GM18520 (cell line): ENCODE results near the gene ROM1.
"Not testable (repeated sequence)": the region's sequence is repeated elsewhere in the genome, so short reads cannot be mapped to it uniquely, and the experiment has no call there.

Source experiments
- ATAC-seq: cut with Tn5 transposase; IDR thresholded peaks from one replicate; pipeline ENCODE4 v1.9.1; 2021; ENCODE audit not compliant: unreplicated experiment

ROM1 gene

DNA sequence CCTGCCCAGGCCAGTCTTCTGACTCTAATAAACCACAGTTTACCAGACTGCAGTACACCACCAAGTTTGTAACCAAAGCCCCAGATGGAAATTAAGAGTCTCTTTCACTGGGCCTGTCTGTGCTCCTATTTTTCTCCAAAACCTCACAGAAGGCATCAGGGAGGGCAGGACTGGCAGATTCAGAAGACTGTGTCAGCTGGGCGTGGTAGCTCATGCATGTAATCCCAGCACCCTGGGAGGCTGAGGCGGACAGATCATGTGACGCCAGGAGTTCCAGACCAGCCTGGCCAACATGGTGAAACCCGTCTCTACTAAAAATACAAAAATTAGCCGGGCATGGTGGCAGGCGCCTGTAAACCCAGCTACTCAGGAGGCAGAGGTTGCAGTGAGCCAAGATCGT lies 27.7 kb upstream of the ROM1 start:
- ATAC-seq: not testable (repeated sequence)

DNA sequence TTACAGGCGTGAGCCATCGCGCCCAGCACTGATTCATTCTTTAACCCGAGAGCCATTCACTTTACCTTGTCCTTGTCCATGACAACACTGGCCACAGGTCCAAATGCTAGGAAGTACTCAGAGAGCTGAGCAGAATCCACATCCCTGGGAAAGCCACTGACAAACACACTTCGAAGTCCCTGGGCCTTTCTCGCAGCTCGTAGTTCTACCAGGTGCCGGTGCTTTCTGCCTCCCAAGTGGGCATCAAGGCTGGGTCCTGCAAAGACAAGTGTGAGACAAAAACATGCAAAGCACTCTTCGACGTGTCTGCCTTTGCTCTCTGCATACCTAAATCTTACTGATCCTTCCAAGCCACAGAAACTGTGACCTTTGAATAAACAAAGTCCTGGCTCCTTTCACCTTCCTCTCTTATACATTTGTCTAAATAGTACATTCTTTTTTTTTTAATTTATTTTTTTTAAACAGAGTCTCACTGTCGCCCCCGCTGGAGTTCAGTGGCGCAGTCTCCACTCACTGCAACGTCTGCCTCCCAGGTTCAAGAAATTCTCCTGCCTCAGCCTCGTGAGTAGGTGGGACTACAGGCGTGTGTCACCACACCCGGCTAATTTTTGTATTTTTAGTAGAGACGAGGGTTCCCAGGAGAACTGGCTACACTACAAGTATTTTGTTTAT lies 24.0 kb upstream of the ROM1 start:
- ATAC-seq: no peak

DNA sequence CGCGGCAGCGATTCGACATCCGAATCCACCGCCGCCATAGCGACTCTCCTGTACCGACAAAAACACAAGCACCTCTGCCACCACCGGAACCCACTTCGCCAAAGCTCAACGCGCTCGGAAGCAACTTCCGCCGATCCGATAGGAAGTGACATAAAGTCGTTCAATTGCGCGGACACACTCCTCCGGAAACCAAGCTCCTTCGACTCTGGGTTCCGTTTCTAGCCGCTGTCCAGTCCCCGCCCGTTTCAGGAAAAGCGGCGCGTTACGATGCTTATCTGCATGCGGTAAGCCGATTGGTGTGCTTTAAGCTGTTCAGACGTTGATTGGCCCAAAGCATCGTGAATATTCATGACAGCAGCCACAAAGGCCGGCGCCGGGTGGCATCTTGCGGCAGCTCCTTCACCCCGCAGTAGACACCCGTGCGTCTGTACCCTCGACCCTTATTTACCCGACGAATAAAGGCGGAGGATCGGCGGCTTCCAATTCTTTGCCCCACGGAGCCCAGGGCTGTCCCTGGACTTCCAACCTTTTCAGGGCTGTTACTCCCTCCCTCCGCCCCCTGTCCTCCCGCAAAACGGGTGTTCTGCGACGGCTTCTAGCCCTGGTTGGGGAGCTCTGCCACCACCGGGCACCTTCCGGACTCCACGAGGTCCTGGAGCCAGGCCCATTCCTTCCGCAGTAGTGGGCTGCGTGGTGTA lies 21.5 kb upstream of the ROM1 start, which contains the start of gene TUT1:
Gene TUT1 (minus strand): TSS at position 76 of the 698 bp plus-strand sequence. CDS start 38 bp downstream, at position 38.
- ATAC-seq: peak; percentile 80

DNA sequence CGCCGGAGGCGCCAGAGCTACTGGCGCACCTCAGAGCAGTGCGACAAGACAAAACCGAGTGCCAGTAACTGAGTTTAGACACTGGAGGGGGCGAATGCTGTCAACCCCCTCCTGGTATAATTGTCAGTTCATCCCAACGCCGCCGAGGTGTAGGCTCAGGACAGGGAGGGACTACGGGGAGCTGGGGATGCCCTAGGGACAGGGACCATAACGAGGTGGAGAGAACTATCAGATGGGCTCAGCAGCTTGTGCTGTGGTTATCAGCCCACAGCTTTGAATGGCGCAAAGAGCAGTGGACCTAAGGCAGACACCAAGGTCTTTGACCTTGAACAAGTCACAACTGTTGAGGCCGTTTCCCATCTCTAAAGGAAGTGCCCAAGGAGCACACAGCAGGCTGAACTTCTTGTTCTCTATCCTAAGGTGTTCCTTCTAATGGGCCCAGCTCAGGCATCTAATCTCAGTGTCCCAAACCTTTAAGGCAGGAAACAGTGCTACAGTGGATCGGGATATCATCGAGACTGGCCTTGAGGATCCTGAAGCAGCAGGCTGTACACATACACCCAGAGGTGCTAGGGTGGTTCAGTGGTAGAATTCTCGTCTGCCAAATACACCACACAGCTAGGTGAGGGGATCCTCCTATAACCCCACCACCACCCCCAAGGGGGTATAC lies 20.8 kb upstream of the ROM1 start:
- ATAC-seq: peak; percentile 3

DNA sequence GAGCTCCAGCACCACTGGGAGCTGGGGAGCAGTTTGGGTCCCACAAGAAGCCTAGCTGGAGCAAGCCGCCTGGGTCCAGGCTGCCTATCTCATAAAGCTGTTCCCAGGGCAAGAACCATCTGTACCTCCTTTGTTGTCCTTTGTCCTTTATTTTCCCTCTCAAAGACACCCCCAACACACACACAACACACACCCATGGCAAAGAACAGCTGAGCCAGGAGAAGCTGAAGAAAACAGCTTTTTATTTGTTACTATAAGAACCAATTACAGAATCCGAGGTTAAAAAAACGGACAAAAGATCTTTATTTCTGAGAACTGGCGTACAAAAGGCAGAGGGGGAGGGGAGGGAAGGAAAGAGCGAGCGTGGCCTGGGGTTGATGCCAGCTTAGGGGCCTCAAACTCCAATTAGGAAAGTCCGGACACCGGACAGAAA lies 20.1 kb upstream of the ROM1 start:
- ATAC-seq: no peak

- ATAC-seq: no peak
These were observed 19.5 kb upstream of the ROM1 start for GRCh38 chr11:62593434-62594044.

GRCh38 chr11:62595124-62595523 lies 17.9 kb upstream of the ROM1 start:
- ATAC-seq: no peak

DNA sequence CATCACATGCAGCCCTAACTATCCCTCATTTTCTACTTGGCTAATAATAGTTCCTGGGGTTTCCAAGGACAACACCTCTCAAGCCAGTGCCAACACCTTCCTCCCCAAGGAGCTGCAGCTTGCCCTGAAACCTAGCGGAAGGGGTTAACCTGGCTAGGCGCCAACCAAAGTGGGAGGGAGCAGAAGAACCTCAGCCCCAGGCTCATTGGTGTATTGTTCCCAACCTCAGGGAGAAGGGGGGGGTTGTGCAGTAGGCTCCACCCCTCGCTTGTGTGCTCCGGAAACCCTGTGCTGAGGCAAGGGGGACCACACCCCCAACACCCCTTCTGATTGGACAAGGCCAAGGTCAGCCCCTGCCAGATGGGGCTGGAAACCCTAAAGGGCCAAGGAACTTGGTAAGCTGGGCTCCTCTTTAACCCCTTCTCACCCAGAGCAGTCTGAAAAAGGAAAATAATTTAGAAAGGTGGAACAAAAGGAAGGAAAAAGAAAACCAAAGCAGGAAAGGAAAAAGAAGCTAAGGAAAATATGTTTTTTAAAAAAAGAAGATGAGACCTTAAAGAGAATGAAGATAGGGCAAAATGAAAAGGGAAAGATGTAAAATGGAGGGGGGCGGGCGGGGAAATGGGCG lies 13.9 kb upstream of the ROM1 start:
- peak; percentile 35 for ATAC-seq

DNA sequence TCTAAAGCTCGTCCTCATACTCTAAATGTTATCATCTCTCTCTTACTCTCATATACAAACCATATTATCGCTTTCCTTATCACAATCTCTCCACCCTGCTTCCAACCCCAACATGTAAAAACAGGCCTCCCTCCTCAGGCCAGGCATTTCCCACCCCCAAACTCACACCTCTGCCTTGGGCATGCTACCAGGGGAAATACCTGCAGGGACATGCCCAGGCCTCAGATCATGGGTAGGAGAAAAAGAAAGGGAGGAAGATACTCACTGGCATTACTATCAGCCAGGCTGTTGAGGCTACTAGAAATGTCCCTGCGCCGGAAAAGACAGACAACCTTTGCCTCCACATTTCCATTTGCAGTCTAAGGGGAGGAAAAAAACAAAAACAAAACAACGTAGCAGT lies 13.2 kb upstream of the ROM1 start:
- no peak for ATAC-seq

GRCh38 chr11:62600367-62601121 lies 12.5 kb upstream of the ROM1 start:
- no peak for ATAC-seq

DNA sequence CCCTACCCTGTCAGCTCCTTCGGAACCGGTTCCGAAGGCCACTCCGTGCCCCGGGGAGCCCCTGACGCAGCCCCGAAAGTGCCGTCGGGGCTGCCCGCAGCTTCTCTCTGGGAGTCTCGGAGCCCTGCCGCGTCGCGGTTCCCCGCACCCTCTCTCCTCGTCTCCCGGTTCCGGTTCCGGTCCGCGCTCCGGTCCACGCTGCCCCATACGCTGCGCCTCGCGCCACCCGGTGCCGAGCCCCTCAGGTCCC lies 12.0 kb upstream of the ROM1 start:
- no peak for ATAC-seq

GRCh38 chr11:62601372-62602140 lies 11.5 kb upstream of the ROM1 start, which contains the start of gene MTA2:
Gene MTA2, minus strand, starts transcription at chr11:62601865. Its CDS starts 415 bp downstream, at chr11:62601450.
- peak; percentile 63 for ATAC-seq

GRCh38 chr11:62602141-62603071 lies 10.7 kb upstream of the ROM1 start:
- ATAC-seq: no peak

DNA sequence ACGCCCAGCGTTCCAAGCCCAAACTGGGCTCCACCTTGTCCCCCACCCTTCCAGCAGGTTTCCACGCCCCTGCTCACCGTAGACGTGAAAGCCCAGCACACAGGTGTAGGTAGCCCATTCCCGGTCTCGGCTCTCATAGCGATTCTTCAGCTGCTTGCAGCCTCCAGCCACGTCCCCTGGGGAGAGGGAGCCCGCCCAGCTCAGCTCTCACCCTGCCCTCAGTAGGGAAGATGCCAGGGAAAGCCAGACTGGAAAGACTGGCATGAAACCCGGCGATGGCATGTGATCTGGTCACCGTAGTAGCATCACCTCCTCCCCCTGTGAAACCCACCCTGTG lies 10.0 kb upstream of the ROM1 start:
- no peak for ATAC-seq

DNA sequence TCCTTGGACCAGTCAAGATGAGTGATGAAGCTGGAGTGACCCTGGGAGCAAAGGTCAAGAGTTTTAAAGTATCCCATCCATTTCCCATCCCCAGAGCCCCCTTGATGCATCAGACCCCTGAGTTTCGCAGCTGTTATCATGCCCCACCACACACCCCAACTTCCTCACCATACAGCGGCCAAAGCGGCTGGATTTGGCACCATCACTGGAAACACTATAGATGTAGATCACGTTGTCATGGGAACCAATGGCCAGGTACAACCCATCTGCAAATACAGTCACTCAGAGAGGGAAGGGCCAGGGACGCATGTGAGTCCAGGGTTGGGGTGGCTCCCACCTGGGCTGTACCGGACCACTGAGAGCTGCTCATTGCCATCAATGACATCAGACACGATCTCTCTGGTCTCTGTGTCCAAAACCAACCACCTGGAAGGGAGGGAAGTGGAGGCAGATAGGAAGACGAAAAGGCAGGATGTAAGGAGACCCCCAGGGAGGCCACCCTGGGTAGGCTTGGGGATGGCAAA lies 9.2 kb upstream of the ROM1 start:
- ATAC-seq: no peak

GRCh38 chr11:62604460-62605120 lies 8.5 kb upstream of the ROM1 start:
- no peak for ATAC-seq

GRCh38 chr11:62605467-62605866 lies 7.6 kb upstream of the ROM1 start:
- no peak for ATAC-seq

DNA sequence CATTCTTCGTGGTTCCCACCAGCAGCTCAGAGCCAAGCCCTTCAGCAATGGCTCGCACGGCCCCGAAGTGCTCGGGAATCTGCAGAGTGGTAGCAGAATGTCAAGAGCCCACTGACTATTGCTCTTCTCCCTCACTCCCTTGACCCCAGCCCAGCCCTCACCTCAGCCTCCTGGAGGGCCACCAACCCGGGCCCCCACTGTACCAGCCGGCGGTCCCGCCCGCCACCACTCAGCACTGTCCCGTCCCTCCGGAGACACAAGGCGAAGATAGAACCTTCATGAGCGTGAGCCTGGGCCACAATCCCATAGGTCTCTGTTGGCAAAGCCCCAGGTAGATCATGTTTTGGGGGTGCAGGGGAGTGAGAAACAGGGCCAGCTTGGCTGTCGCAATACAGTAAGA lies 7.2 kb upstream of the ROM1 start:
- no peak for ATAC-seq
